ENCODE results near the gene CNGA2.

GRCh38 chrX:151742311-151742710, 7.8 kb downstream of the CNGA2 start:
- no peak for TF ChIP-seq CTCF (IDR thresholded peaks at IDR 0.05)
- TF ChIP-seq POLR2AphosphoS5 (IDR thresholded peaks at IDR 0.05): no peak
- no peak for TF ChIP-seq POLR2A (IDR thresholded peaks at IDR 0.05)
